GM18517 (cell line): ENCODE data around the gene PCARE.
"Not testable (repeated sequence)": the region's sequence is repeated elsewhere in the genome, so short reads cannot be mapped to it uniquely, and the experiment has no call there.

Source experiments
- ATAC-seq: cut with Tn5 transposase; IDR thresholded peaks from one replicate; pipeline ENCODE4 v1.9.1; 2021; ENCODE audit warnings: mild to moderate bottlenecking, moderate library complexity; ENCODE audit not compliant: unreplicated experiment

PCARE gene

GRCh38 chr2:29097569-29097968, 23.2 kb upstream of the PCARE start:
- no peak for ATAC-seq

GRCh38 chr2:29096969-29097368, 22.6 kb upstream of the PCARE start:
- ATAC-seq: no peak

GRCh38 chr2:29090311-29090710, 16.0 kb upstream of the PCARE start:
- not testable (repeated sequence) for ATAC-seq

- ATAC-seq: no peak
Measured at GRCh38 chr2:29084554-29084953, 10.2 kb upstream of the PCARE start.

GRCh38 chr2:29082804-29083495, 8.6 kb upstream of the PCARE start:
- peak; percentile 76 for ATAC-seq

- no peak for ATAC-seq
Measured at GRCh38 chr2:29080886-29081743, 6.8 kb upstream of the PCARE start.

- ATAC-seq: no peak
Measured at GRCh38 chr2:29079887-29080286, 5.6 kb upstream of the PCARE start.

- ATAC-seq: no peak
Measured at GRCh38 chr2:29075894-29076705, 1.8 kb upstream of the PCARE start.

GRCh38 chr2:29073933-29074332, 390 bp downstream of the PCARE start:
- ATAC-seq: no peak

GRCh38 chr2:29072971-29073725, 1.2 kb downstream of the PCARE start:
- no peak for ATAC-seq

- no peak for ATAC-seq
Measured at GRCh38 chr2:29072251-29072650, 2.1 kb downstream of the PCARE start.

- ATAC-seq: no peak
Measured at GRCh38 chr2:29071032-29071975, 3.0 kb downstream of the PCARE start.

GRCh38 chr2:29070526-29070925, 3.8 kb downstream of the PCARE start:
- ATAC-seq: no peak

- no peak for ATAC-seq
Measured at GRCh38 chr2:29068513-29068912, 5.8 kb downstream of the PCARE start.

- no peak for ATAC-seq
Measured at GRCh38 chr2:29066997-29067605, 7.2 kb downstream of the PCARE start.

GRCh38 chr2:29066271-29066860, 8.0 kb downstream of the PCARE start:
- no peak for ATAC-seq

GRCh38 chr2:29065068-29065811, 9.1 kb downstream of the PCARE start:
- no peak for ATAC-seq

- no peak for ATAC-seq
Measured at GRCh38 chr2:29064746-29065067, 9.6 kb downstream of the PCARE start.
